MCF 10A (cell line): Measurements from ENCODE around the gene TSSK1B. TPM values are rescaled to one million over a fixed set of nuclear protein-coding genes. Genes with fewer than 3 reads are reported as not detected.
"Not testable (repeated sequence)": the region's sequence is repeated elsewhere in the genome, so short reads cannot be mapped to it uniquely, and the experiment has no call there.

Experiments used
- BruUV-seq: library from RNA; stranded (reverse); fragments of 400-500 nt; replicated peaks from 2 replicates; lab custom pipeline; 2021; lab: Mats Ljungman, UMichigan
- CTCF ChIA-PET: fragments of 300-600 bp; sonication (Branson Sonifier 250); formaldehyde crosslinking; extraction: SDS; loops from one replicate; lab custom pipeline; 2021; ENCODE audit warnings: antibody characterized with exemption, inconsistent platforms; lab: Yijun Ruan, JAX
- POLR2A ChIA-PET: fragments of 300-600, 350-650 bp; sonication (Branson Sonifier 250); formaldehyde crosslinking; extraction: SDS; loops from one replicate; lab custom pipeline; 2020; ENCODE audit warnings: antibody characterized with exemption, inconsistent platforms; lab: Yijun Ruan, JAX
- DNase-seq: peaks from one replicate; pipeline ENCODE4 v3.0.0-alpha.2; 2018; ENCODE audit not compliant: unreplicated experiment
- H3K27ac Mint-ChIP-seq: one replicate; pipeline ENCODE4 v1.8.0; 2022; ENCODE audit warnings: mild to moderate bottlenecking, low read depth, mixed read lengths; ENCODE audit not compliant: unreplicated experiment
- H3K27me3 Mint-ChIP-seq: one replicate; pipeline ENCODE4 v1.8.0; 2022; ENCODE audit warnings: mixed read lengths; ENCODE audit not compliant: insufficient read depth, unreplicated experiment
- H3K36me3 Mint-ChIP-seq: one replicate; pipeline ENCODE4 v1.8.0; 2022; ENCODE audit warnings: mild to moderate bottlenecking, moderate library complexity, mixed read lengths; ENCODE audit not compliant: insufficient read depth, unreplicated experiment
- H3K4me1 Mint-ChIP-seq: one replicate; pipeline ENCODE4 v1.8.0; 2022; ENCODE audit warnings: mixed read lengths; ENCODE audit not compliant: insufficient read depth, unreplicated experiment
- H3K4me3 Mint-ChIP-seq: one replicate; pipeline ENCODE4 v1.8.0; 2022; ENCODE audit warnings: mild to moderate bottlenecking, moderate library complexity, mixed read lengths; ENCODE audit not compliant: unreplicated experiment
- H3K9me3 Mint-ChIP-seq: one replicate; pipeline ENCODE4 v1.8.0; 2022; ENCODE audit warnings: mixed read lengths; ENCODE audit not compliant: unreplicated experiment
- CTCF ChIP-seq: fragments of 200-600 bp; IDR thresholded peaks from one replicate; pipeline ENCODE4 v1.8.0; 2022; ENCODE audit warnings: antibody characterized with exemption, mild to moderate bottlenecking; ENCODE audit not compliant: unreplicated experiment
- intact Hi-C: fragments of 100-400 bp; cut with micrococcal nuclease; formaldehyde crosslinking; loops from 2 replicates; pipeline ENCODE4 v1.14.1; 2022
- total RNA-seq: library from RNA; stranded (reverse); gene quantifications from 2 replicates; pipeline ENCODE4 v1.2.3, GENCODE V29; 2022

TSSK1B gene
- total RNA-seq, 1 experiment from 2014 or later: 0.35 TPM

GRCh38 chr5:113463032-113463431 lies 28.2 kb upstream of the TSSK1B start:
- no TSS peak for BruUV-seq
- no peak for DNase-seq
- no peak overlapping the region for H3K4me3 Mint-ChIP-seq
- no peaks in the 10 kb centered on the region for H3K9me3 Mint-ChIP-seq
- no peak for TF ChIP-seq CTCF
- ChIA-PET CTCF (interaction anchor here (0.8 to 1.5 kb wide), 2 partner anchors 10 to 21 kb away, joined by 3 to 6 read pairs; no protein-coding TSS in a partner anchor), POLR2A (interaction anchor here (1.0 kb wide), 1 partner anchor 26 kb away, joined by 3 read pairs; no protein-coding TSS in a partner anchor)
- intact Hi-C loops: no loop called here
- H3K27ac Mint-ChIP-seq: no peak overlapping the region
- peaks cover 6% of the 10 kb centered on the region for H3K36me3 Mint-ChIP-seq
- peaks cover 11% of the 10 kb centered on the region for H3K4me1 Mint-ChIP-seq
- H3K27me3 Mint-ChIP-seq: no peaks in the 10 kb centered on the region

- H3K27me3 Mint-ChIP-seq, POLR2A ChIA-PET, H3K27ac Mint-ChIP-seq, H3K4me1 Mint-ChIP-seq, BruUV-seq, H3K9me3 Mint-ChIP-seq, H3K4me3 Mint-ChIP-seq, DNase-seq, intact Hi-C loops, H3K36me3 Mint-ChIP-seq: not testable (repeated sequence)
- CTCF ChIA-PET: interaction anchor here (1.0 kb wide), 1 partner anchor 461 kb away, joined by 3 read pairs; no protein-coding TSS in a partner anchor
Observed at GRCh38 chr5:113457106-113457505, 22.3 kb upstream of the TSSK1B start.

GRCh38 chr5:113452941-113453340 lies 18.2 kb upstream of the TSSK1B start:
- CTCF ChIA-PET: no interaction called here
- no peaks in the 10 kb centered on the region for H3K36me3 Mint-ChIP-seq
- POLR2A ChIA-PET: no interaction called here

GRCh38 chr5:113451797-113452196 lies 17.0 kb upstream of the TSSK1B start:
- ChIA-PET POLR2A (interaction anchor here (0.8 kb wide), 1 partner anchor 36 kb away, joined by 3 read pairs; the partner anchor contains the start of gene MCC), CTCF (no interaction called here)
- Mint-ChIP-seq H3K4me1 (peaks cover 17% of the 10 kb centered on the region), H3K4me3 (no peak overlapping the region), H3K9me3 (no peaks in the 10 kb centered on the region), H3K36me3 (no peaks in the 10 kb centered on the region), H3K27ac (no peak overlapping the region), H3K27me3 (no peaks in the 10 kb centered on the region)
- TF ChIP-seq CTCF: no peak
- no TSS peak for BruUV-seq
- intact Hi-C loops: no loop called here
- DNase-seq: peak; percentile 59

More at GRCh38 chr5:113452941-113453340, 18.2 kb upstream of the TSSK1B start:
- no peak for DNase-seq
- Mint-ChIP-seq H3K9me3 (no peaks in the 10 kb centered on the region), H3K27me3 (no peaks in the 10 kb centered on the region), H3K4me3 (no peak overlapping the region), H3K4me1 (peaks cover 17% of the 10 kb centered on the region), H3K27ac (no peak overlapping the region)
- BruUV-seq: no TSS peak
- TF ChIP-seq CTCF: no peak
- intact Hi-C loops: no loop called here
